Measurements from ENCODE around the gene PLD6. TPM values are rescaled to one million over a fixed set of nuclear protein-coding genes. Genes with fewer than 3 reads are reported as not detected.

Gene PLD6
- total and polyA plus RNA-seq, 2 donors (not counting 1 experiment from before 2014, with no cell fraction given): 2.5 to 7.8 TPM

DNA sequence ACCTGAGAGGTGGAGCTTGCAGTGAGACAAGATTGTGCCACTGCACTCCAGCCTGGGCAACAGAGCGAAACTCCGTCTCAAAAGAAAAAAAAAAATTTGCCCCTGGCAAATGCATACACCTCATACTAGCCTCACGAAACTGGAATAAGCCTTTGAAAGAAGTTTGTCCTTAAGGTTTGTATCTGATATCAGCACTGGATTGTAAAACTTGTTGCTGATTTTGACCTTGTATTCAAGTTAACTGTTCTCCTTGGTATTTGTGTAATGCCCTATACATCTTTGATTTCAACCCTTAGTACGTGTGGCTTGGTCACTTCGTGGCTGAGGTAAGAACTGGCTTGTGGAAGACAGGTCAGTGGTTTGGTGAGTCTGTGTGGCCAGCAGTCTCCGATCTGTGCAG, 37.0 kb upstream of the PLD6 start:
- no peak overlapping the region for H3K4me3 ChIP-seq (replicated peaks in 1 of 4; ENCODE audit: control extremely low read depth in 1 of 4, insufficient read depth in 1 of 4, low read depth in 3 of 4, low read length in 4 of 4)
- peaks cover 3% of the 10 kb centered on the region for H3K36me3 ChIP-seq (ENCODE audit: control insufficient read depth, insufficient read depth, low read length)
- H3K4me2 ChIP-seq (ENCODE audit: extremely low read depth, insufficient read depth, low read length): no peak overlapping the region
- H4K20me1 ChIP-seq (ENCODE audit: control insufficient read depth, extremely low read depth, insufficient read depth, low read length): no peaks in the 10 kb centered on the region
- no peak overlapping the region for H3K9ac ChIP-seq (ENCODE audit: insufficient read depth, low read length)
- no peaks in the 10 kb centered on the region for H3K4me1 ChIP-seq (ENCODE audit: control insufficient read depth, extremely low read depth, insufficient read depth, low read length)
- TF ChIP-seq, protein P1, sequence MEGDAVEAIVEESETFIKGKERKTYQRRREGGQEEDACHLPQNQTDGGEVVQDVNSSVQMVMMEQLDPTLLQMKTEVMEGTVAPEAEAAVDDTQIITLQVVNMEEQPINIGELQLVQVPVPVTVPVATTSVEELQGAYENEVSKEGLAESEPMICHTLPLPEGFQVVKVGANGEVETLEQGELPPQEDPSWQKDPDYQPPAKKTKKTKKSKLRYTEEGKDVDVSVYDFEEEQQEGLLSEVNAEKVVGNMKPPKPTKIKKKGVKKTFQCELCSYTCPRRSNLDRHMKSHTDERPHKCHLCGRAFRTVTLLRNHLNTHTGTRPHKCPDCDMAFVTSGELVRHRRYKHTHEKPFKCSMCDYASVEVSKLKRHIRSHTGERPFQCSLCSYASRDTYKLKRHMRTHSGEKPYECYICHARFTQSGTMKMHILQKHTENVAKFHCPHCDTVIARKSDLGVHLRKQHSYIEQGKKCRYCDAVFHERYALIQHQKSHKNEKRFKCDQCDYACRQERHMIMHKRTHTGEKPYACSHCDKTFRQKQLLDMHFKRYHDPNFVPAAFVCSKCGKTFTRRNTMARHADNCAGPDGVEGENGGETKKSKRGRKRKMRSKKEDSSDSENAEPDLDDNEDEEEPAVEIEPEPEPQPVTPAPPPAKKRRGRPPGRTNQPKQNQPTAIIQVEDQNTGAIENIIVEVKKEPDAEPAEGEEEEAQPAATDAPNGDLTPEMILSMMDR (conservative IDR thresholded peaks at IDR 0.05 in 1 of 2, IDR thresholded peaks at IDR 0.05 in 1 of 2; ENCODE audit: low read depth in 1 of 2, low read length in 2 of 2): no peak
- no peak for TF ChIP-seq EZH2 (IDR thresholded peaks at IDR 0.05; ENCODE audit: low read length, missing control alignments)
- H3K27me3 ChIP-seq (ENCODE audit: control insufficient read depth, insufficient read depth, low read length): no peaks in the 10 kb centered on the region
- H3K79me2 ChIP-seq (ENCODE audit: control insufficient read depth, insufficient read depth, low read length): no peaks in the 10 kb centered on the region
- H3K27ac ChIP-seq (ENCODE audit: insufficient read depth, low read length): no peak overlapping the region
- DNase-seq (ENCODE audit: low read depth in 2 of 2): no peak
- H3K9me3 ChIP-seq (ENCODE audit: control insufficient read depth, insufficient read depth, low read depth, low read length): no peaks in the 10 kb centered on the region
- H2AFZ ChIP-seq (ENCODE audit: low read length): no peak overlapping the region

DNA sequence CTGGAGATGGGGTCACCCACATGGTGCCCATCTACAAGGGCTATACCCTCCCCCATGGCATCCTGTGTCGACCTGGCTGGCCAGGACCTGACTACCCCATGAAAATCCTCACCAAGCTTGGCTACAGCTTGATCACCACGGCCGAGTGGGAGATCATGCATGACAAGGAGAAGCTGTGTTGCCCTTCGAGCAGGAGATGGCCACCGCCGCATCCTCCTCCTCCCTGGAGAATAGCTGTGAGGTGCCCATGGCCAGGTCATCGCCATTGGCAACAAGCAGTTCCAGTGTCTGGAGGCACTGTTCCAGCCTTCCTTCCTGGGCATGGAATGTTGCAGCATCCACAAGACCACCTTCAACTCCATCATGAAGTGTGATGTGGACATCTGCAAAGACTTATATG, 36.1 kb upstream of the PLD6 start:
- no peak for TF ChIP-seq EZH2 (IDR thresholded peaks at IDR 0.05; ENCODE audit: low read length, missing control alignments)
- TF ChIP-seq, protein P1 (conservative IDR thresholded peaks at IDR 0.05 in 1 of 2, IDR thresholded peaks at IDR 0.05 in 1 of 2; ENCODE audit: low read depth in 1 of 2, low read length in 2 of 2): no peak
- no peaks in the 10 kb centered on the region for H3K4me1 ChIP-seq (ENCODE audit: control insufficient read depth, extremely low read depth, insufficient read depth, low read length)
- H2AFZ ChIP-seq (ENCODE audit: low read length): no peak overlapping the region
- H3K36me3 ChIP-seq (ENCODE audit: control insufficient read depth, insufficient read depth, low read length): peaks cover 3% of the 10 kb centered on the region
- no peak for DNase-seq (ENCODE audit: low read depth in 2 of 2)
- H3K27ac ChIP-seq (ENCODE audit: insufficient read depth, low read length): no peak overlapping the region
- H3K4me3 ChIP-seq (replicated peaks in 1 of 4; ENCODE audit: control extremely low read depth in 1 of 4, insufficient read depth in 1 of 4, low read depth in 3 of 4, low read length in 4 of 4): no peak overlapping the region
- H3K27me3 ChIP-seq (ENCODE audit: control insufficient read depth, insufficient read depth, low read length): no peaks in the 10 kb centered on the region
- H3K79me2 ChIP-seq (ENCODE audit: control insufficient read depth, insufficient read depth, low read length): no peaks in the 10 kb centered on the region
- H3K4me2 ChIP-seq (ENCODE audit: extremely low read depth, insufficient read depth, low read length): no peak overlapping the region
- no peaks in the 10 kb centered on the region for H4K20me1 ChIP-seq (ENCODE audit: control insufficient read depth, extremely low read depth, insufficient read depth, low read length)
- H3K9ac ChIP-seq (ENCODE audit: insufficient read depth, low read length): no peak overlapping the region
- no peaks in the 10 kb centered on the region for H3K9me3 ChIP-seq (ENCODE audit: control insufficient read depth, insufficient read depth, low read depth, low read length)

DNA sequence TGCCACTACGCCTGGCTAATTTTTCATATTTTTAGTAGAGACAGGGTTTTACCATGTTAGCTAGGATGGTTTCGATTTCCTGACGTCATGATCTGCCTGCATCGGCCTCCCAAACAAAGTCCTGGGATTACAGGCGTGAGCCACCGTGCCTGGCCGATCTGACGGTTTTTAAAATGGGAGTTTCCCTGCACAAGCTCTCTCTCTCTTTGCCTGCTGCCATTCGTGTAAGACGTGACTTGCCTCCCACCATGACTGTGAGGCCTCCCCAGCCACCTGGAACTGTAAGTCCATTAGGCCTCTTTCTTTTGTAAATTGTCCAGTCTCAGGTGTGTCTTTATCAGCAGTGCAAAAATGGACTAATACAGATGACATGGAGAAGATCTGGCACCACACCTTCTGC, 35.5 kb upstream of the PLD6 start:
- no peak overlapping the region for H3K27ac ChIP-seq (ENCODE audit: insufficient read depth, low read length)
- H3K4me2 ChIP-seq (ENCODE audit: extremely low read depth, insufficient read depth, low read length): no peak overlapping the region
- H2AFZ ChIP-seq (ENCODE audit: low read length): no peak overlapping the region
- no peaks in the 10 kb centered on the region for H3K4me1 ChIP-seq (ENCODE audit: control insufficient read depth, extremely low read depth, insufficient read depth, low read length)
- no peak overlapping the region for H3K4me3 ChIP-seq (replicated peaks in 1 of 4; ENCODE audit: control extremely low read depth in 1 of 4, insufficient read depth in 1 of 4, low read depth in 3 of 4, low read length in 4 of 4)
- H3K36me3 ChIP-seq (ENCODE audit: control insufficient read depth, insufficient read depth, low read length): no peaks in the 10 kb centered on the region
- TF ChIP-seq, protein P1 (conservative IDR thresholded peaks at IDR 0.05 in 1 of 2, IDR thresholded peaks at IDR 0.05 in 1 of 2; ENCODE audit: low read depth in 1 of 2, low read length in 2 of 2): no peak
- no peak for TF ChIP-seq EZH2 (IDR thresholded peaks at IDR 0.05; ENCODE audit: low read length, missing control alignments)
- H3K27me3 ChIP-seq (ENCODE audit: control insufficient read depth, insufficient read depth, low read length): no peaks in the 10 kb centered on the region
- H3K9ac ChIP-seq (ENCODE audit: insufficient read depth, low read length): no peak overlapping the region
- no peaks in the 10 kb centered on the region for H3K9me3 ChIP-seq (ENCODE audit: control insufficient read depth, insufficient read depth, low read depth, low read length)
- peaks cover 3% of the 10 kb centered on the region for H3K79me2 ChIP-seq (ENCODE audit: control insufficient read depth, insufficient read depth, low read length)
- no peaks in the 10 kb centered on the region for H4K20me1 ChIP-seq (ENCODE audit: control insufficient read depth, extremely low read depth, insufficient read depth, low read length)
- DNase-seq (ENCODE audit: low read depth in 2 of 2): no peak

All from fibroblast of lung (primary cell).